HG03064 (cell line): ENCODE data around the gene CAMTA1.
A peak's percentile ranks its signal among the peaks of the same experiment; 100 is the strongest.
"Not testable (repeated sequence)": the region's sequence is repeated elsewhere in the genome, so short reads cannot be mapped to it uniquely, and the experiment has no call there.

ENCODE experiments used
- ATAC-seq: cut with Tn5 transposase; IDR thresholded peaks from one replicate; pipeline ENCODE4 v1.9.1; 2021; ENCODE audit warnings: low read depth; ENCODE audit not compliant: unreplicated experiment

The CAMTA1 gene

DNA sequence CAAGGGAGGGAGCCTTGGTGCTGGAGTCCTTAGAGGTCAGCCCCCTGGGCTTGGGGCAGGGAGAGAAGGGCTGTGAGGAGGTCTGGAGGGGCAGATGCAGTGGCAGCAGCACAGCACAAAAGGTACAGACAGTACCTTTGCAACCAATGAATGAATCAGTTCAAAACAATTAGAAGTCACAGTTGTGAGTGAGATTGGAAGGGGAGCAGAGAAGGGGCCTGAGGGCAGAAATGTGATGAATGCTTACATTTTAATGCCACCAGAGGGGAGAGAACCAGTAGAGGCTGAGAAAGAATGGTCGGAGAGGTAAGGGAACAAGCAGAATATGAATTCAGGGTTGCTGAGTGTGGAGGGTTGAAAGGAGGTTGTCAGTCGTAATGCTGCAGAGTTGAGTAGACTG lies 24.2 kb downstream of the CAMTA1 start:
- ATAC-seq, result no peak

DNA sequence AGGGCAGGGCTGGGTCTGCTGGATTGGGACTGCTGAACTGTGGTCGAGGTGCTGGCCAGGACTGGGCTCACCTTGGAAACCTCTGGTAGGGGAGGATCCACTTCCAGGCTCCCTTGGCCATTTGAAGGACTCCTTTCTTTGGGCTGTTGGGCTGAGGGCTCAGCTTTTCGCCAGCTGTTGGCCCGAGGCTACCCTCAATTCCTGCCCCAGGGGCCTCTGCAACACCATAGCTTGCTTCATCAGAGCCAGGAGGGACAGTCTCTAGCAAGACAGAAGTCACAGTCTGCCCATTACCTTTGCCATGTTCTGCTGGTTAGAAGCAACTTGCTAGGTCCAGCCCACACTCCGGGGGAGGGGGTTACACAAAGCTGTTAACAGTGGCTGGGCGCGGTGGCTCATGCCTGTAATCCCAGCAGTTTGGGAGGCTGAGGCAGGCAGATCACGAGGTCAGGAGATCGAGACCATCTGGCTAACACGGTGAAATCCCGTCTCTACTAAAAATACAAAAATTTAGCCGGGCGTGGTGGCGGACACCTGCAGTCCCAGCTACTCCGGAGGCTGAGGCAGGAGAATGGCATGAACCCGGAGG lies 25.0 kb downstream of the CAMTA1 start:
- ATAC-seq, result not testable (repeated sequence)

GRCh38 chr1:6811583-6811982 lies 26.3 kb downstream of the CAMTA1 start:
- ATAC-seq, result no peak

DNA sequence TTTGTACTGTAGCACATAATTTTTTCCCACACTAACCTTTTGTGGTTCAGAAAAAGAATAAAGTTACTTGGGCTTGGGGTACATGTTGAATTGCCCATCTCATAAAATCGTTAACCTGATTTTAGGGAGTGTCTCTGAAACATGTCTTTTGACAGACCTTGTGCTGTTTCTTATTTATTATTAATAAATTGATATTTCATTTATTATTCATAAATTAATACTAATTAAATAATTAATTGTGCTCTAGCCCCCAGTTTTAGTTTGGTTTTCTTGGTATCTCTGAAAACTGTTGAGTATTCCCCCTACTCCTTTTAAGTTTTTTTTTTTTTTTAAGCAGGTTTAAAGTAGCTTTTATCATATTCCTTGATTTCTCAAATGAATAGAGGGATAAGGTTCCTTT lies 27.9 kb downstream of the CAMTA1 start:
- no peak for ATAC-seq

GRCh38 chr1:6815726-6816125 lies 30.5 kb downstream of the CAMTA1 start:
- no peak for ATAC-seq

DNA sequence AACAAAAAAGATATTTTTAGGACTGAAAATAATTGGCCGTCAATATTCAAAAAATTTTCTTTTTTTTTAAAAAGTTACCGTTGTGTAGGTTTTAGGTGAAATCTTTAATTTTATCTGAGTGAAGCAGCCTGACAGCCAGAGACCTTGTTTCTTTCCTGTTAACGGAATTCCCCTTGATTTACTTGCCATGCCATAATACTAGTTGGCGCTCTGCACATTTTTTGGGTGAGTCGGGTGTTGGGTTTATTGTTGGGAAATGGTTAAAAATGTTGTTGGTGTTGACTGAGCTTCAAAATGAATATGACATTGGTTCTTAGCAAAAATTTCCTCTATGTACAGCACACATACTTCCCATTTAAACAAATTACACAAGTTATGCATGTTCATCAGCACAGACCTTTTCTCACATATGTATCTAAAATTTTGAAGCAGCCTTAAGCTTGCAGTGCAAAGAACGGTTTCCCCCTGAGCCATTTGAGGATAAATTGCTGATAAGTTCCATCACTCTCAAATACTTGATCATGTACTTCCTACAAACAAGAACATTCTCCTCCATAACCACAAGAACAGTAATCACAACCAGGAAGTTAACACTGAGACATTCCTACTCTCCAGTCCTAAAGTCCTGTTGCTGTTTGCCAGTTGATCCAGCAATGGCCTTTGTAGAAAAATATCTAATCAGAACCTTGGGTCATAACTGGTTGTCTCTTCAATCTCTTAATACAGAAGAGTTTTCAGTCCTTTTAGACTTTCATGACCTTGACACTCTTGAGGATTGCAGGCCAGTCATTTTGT lies 34.2 kb downstream of the CAMTA1 start:
- ATAC-seq, result no peak

GRCh38 chr1:6820899-6821298 lies 35.6 kb downstream of the CAMTA1 start:
- ATAC-seq, result no peak

GRCh38 chr1:6822530-6823359 lies 37.5 kb downstream of the CAMTA1 start:
- ATAC-seq, result peak; percentile 69

DNA sequence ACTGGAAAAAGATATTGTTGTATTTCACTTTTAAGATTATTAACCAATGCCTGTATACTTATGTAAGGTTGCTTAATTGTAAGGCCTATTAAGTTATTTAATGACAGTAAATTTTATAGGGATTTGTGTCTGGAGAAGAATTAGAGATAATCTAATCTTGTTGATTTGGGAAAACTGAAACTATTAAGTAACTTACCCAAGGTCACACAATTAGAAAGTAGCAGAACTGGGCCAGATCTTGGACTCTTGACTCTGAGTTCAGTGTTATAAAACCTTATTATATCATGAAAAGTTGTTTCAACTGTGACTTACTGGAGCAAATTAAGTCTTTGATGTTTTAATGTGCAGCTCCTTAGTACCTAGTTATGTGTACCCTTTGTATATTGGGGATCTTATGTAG lies 38.5 kb downstream of the CAMTA1 start:
- ATAC-seq, result no peak

- ATAC-seq, result no peak
These were observed 39.6 kb downstream of the CAMTA1 start for GRCh38 chr1:6824665-6825368.

- ATAC-seq, result no peak
These were observed 40.6 kb downstream of the CAMTA1 start for GRCh38 chr1:6825828-6826227.

- ATAC-seq, result no peak
These were observed 41.8 kb downstream of the CAMTA1 start for GRCh38 chr1:6827079-6827478.

GRCh38 chr1:6827630-6828165 lies 42.4 kb downstream of the CAMTA1 start:
- no peak for ATAC-seq

DNA sequence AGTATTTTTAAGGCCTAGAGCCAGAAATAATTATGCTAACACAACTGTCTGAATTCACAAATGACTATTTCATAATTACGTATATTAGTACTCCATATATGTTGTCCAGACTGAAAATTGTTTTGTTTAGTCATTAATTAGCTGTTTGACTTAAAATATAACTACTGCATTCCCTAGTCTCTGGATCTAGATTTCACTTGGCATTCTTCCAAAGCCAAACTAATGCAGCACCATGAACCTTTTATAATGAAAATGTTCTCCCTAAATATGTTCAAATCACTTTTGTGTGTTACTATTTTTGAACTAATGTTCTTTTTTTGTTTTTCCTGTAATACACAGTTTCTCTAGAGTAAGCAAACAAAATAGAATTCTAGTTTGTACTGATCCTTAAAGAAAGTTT lies 46.1 kb downstream of the CAMTA1 start:
- no peak for ATAC-seq

DNA sequence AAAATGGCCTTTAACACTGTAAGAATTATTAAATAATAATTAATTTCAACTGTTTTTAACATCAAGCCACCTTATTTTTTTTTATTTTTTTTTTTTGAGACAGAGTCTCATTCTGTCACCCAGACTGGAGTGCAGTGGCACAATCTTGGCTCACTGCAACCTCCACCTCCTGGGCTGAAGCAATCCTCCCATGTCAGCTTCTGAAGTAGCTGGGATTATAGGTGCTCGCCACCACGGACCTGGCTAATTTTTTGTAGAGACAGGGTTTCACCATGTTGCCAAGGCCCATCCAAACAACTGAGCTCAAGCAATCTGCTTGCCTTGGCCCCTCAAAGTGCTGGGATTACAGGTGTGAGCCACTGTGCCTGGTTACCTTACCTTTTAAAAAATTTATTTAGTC lies 46.8 kb downstream of the CAMTA1 start:
- ATAC-seq, result not testable (repeated sequence)

- no peak for ATAC-seq
These were observed 47.4 kb downstream of the CAMTA1 start for GRCh38 chr1:6832531-6833188.

DNA sequence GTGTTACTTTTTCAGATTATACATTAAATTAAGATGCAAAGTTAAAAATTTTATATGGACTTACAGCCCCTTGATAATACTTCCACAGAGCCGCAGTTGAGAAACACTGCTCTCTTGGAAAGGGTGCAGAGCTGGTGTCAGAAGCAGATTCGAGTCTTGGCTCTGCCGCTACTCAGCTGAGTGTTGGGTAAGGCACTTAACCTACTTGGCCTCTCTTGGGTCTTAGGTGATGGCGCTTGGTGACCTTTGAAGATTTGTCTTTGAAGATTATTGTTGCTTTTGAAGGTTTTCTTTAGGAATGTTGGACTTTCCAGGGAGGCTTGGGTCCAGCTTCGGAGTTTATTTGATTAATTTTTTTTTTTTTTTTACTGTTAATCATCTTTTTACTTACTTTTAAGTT lies 48.5 kb downstream of the CAMTA1 start:
- ATAC-seq, result no peak

DNA sequence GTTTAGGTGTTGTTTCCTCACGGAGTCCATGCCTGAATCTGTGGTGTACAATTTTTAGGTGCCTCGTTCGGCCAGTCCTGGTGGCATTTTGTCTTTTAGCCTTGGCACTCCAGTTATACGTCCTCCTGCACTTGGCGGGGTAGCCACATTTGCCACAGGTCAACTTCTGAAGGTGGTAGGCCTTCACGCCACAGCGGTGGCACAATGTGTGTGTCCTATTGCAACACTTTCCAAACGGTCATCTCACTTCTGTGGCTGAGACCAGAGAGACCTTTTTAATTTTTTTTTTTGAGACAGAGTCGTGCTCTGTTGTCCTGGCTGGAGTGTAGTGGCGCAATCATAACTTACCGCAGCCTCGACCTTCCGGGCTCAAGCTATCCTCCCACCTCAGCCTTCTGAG lies 49.1 kb downstream of the CAMTA1 start:
- no peak for ATAC-seq

DNA sequence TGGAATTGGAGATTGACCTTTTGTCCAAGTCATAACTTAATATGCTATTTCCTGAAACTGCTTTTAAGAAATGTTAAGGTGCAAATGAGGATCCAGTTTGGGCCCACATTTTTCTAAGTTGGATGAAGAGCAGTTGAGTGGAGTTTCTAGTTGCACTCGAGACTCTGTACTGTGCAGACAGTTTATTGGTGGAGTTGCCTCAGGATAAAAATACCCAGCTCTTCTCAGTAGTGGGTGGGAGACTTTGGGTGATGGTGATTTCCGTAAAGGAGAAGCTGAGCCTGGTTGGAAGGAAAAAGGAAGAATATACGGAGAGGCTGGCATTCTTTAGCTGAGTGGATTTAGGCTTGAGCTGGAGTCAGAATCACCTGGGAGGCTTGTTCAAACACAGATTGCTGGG lies 49.9 kb downstream of the CAMTA1 start:
- ATAC-seq, result no peak

GRCh38 chr1:6842301-6842700 lies 57.0 kb downstream of the CAMTA1 start:
- ATAC-seq, result no peak
